Stomach (tissue), 4 donors: ENCODE results near the gene PIK3CA.

Experiments
- POLR2A ChIP-seq, 4 donors: fragments of 450-650 bp; IDR thresholded peaks; one replicate each; pipeline ENCODE4 v1.6.1; 2016; ENCODE audit warnings: antibody characterized with exemption in 4 of 4, control low read depth in 2 of 4, mild to moderate bottlenecking in 1 of 4, moderate library complexity in 1 of 4
- TF ChIP-seq, protein P1 (sequence below), 7 experiments: fragments of 450-650 bp in 4 of 7; fragments of 200-600 bp in 3 of 7; sonication (generic) in 3 of 7; IDR thresholded peaks; one replicate each; pipeline ENCODE4 v1.5.1; 2016 to 2019; ENCODE audit warnings: antibody characterized with exemption in 7 of 7, control low read depth in 2 of 7, mild to moderate bottlenecking in 1 of 7

DNA sequence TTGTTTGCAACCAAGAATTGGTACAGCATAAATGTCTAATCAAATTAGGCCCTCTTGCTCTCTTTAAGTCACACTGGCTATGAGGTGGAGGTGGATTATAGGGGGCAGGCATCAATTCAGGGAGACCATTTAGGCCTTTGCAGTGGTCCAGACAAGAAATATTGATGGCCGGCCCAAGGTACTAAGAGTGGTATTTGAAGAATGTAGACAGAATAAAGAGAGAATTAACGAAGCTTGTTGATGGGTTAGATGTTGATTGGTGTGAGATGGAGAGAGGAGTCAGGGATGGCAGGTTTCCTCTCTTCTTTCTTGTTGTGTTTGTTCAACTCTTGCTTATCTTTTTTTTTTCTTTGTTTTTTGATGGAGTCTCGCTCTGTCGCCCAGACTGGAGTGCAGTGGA lies 48.5 kb downstream of the PIK3CA start:
- TF ChIP-seq, protein P1, sequence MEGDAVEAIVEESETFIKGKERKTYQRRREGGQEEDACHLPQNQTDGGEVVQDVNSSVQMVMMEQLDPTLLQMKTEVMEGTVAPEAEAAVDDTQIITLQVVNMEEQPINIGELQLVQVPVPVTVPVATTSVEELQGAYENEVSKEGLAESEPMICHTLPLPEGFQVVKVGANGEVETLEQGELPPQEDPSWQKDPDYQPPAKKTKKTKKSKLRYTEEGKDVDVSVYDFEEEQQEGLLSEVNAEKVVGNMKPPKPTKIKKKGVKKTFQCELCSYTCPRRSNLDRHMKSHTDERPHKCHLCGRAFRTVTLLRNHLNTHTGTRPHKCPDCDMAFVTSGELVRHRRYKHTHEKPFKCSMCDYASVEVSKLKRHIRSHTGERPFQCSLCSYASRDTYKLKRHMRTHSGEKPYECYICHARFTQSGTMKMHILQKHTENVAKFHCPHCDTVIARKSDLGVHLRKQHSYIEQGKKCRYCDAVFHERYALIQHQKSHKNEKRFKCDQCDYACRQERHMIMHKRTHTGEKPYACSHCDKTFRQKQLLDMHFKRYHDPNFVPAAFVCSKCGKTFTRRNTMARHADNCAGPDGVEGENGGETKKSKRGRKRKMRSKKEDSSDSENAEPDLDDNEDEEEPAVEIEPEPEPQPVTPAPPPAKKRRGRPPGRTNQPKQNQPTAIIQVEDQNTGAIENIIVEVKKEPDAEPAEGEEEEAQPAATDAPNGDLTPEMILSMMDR (IDR thresholded peaks at IDR 0.05), result no peak
- no peak for TF ChIP-seq POLR2A (IDR thresholded peaks at IDR 0.05)
